Stomach (tissue), 9 donors: ENCODE measurements around the gene PRDM2. TPM values are rescaled to one million over a fixed set of nuclear protein-coding genes. Genes with fewer than 3 reads are reported as not detected.
A peak's percentile ranks its signal among the peaks of the same experiment; 100 is the strongest.

Source experiments
- DNase-seq, 2 donors: peaks; one replicate each; pipeline versions ENCODE4 v3.0.0 to v3.0.0-alpha.2; 2013 to 2019
- H3K27ac ChIP-seq, 5 donors: fragments of 200-600 bp in 4 of 5; sonication (generic) in 4 of 5; one replicate each; pipeline ENCODE4 v1.5.1; 2013 to 2019; ENCODE audit warnings: mild to moderate bottlenecking in 1 of 5, moderate library complexity in 1 of 5
- H3K27me3 ChIP-seq, 3 donors: fragments of 200-600 bp; sonication (generic); one replicate each; pipeline ENCODE4 v1.5.1; 2017 to 2019; ENCODE audit warnings: mixed run types in 1 of 3
- H3K36me3 ChIP-seq, 4 donors: fragments of 200-600 bp; sonication (generic); 1 replicate in 3 of 4; 2 replicates in 1 of 4; pipeline ENCODE4 v1.5.1; 2016 to 2019
- H3K4me1 ChIP-seq, 4 donors: fragments of 200-600 bp; sonication (generic); one replicate each; pipeline ENCODE4 v1.5.1; 2016 to 2019
- H3K4me3 ChIP-seq, 4 donors: fragments of 200-600 bp; sonication (generic) in 3 of 4; one replicate each; pipeline ENCODE4 v1.5.1; 2016 to 2019; ENCODE audit warnings: mild to moderate bottlenecking in 1 of 4
- H3K9me3 ChIP-seq, 4 donors: fragments of 200-600 bp; sonication (generic); one replicate each; pipeline ENCODE4 v1.5.1; 2016 to 2019
- CTCF ChIP-seq, 7 experiments: fragments of 450-650 bp in 4 of 7; fragments of 200-600 bp in 3 of 7; sonication (generic) in 3 of 7; IDR thresholded peaks; one replicate each; pipeline ENCODE4 v1.5.1; 2016 to 2019; ENCODE audit warnings: antibody characterized with exemption in 7 of 7, control low read depth in 2 of 7, mild to moderate bottlenecking in 1 of 7
- EP300 ChIP-seq: sonication (generic); formaldehyde crosslinking; IDR thresholded peaks from one replicate; pipeline ENCODE4 v1.6.1; 2017; ENCODE audit warnings: antibody characterized with exemption
- POLR2A ChIP-seq, 4 donors: fragments of 450-650 bp; IDR thresholded peaks; one replicate each; pipeline ENCODE4 v1.6.1; 2016; ENCODE audit warnings: antibody characterized with exemption in 4 of 4, control low read depth in 2 of 4, mild to moderate bottlenecking in 1 of 4, moderate library complexity in 1 of 4
- POLR2AphosphoS5 ChIP-seq, 3 donors: sonication (generic); formaldehyde crosslinking; IDR thresholded peaks; one replicate each; pipeline ENCODE4 v1.6.1; 2016; ENCODE audit warnings: antibody characterized with exemption in 3 of 3
- WGBS, 5 donors: extraction: QIAGEN DNeasy Blood & Tissue Kit in 3 of 5; methylation state at CpG; one replicate each; pipeline versions ENCODE4 v1.1.5 to v1.1.7; 2013 to 2018; 5-methylcytosine and 5-hydroxymethylcytosine counted together
- intact Hi-C: fragments of 100-400 bp; cut with DNase I; formaldehyde crosslinking; loops from one replicate; pipeline ENCODE4 v1.15.1; 2023; ENCODE audit warnings: low total_unique reads
- polyA plus RNA-seq, 3 donors: library from polyadenylated mRNA; stranded (reverse); fragments of 200-250 nt; gene quantifications; one replicate each; pipeline ENCODE4 v1.2.3, GENCODE V29; 2013
- total RNA-seq, 5 donors: library from RNA; depleted of rRNA; stranded (reverse); fragments of >200 nt; gene quantifications; one replicate each; pipeline versions ENCODE4 v1.1.0 to v1.2.3, GENCODE V29; 2014 to 2016
- donor health status: healthy with polysubstance abuse.
- donor health status: Bipolar disorder and iron deficiency.
- donor health status: healthy.

The PRDM2 gene
- total and polyA plus RNA-seq, 8 donors: 10.1 to 77.7 (median 24.8) TPM

- Histone ChIP-seq H3K36me3 (peaks cover 44 to 92% (median 72%) of the 10 kb centered on the region in 4 donors), H3K4me1 (peaks cover 6 to 47% (median 25%) of the 10 kb centered on the region in 4 donors), H3K27ac (peak overlapping the region in 2 of 5 donors; percentile 43 to 53), H3K4me3 (peak overlapping the region in 2 of 4 donors; percentile 3 to 8), H3K27me3 (no peaks in the 10 kb centered on the region), H3K9me3 (no peaks in the 10 kb centered on the region)
- intact Hi-C loops: no loop called here
- TF ChIP-seq POLR2A (IDR thresholded peaks at IDR 0.05): no peak
- no peak for TF ChIP-seq CTCF (IDR thresholded peaks at IDR 0.05)
- TF ChIP-seq POLR2AphosphoS5 (IDR thresholded peaks at IDR 0.05): no peak
- TF ChIP-seq EP300: no peak
- peak in 1 of 2 donors; percentile 67 for DNase-seq
- 63 to 80% (median 70%) methylated on average over 20 of the region's 20 CpGs for WGBS, 5 donors
Measured at GRCh38 chr1:13781907-13782633, 82.1 kb downstream of the PRDM2 start.

- Histone ChIP-seq H3K9me3 (no peaks in the 10 kb centered on the region), H3K27me3 (no peaks in the 10 kb centered on the region), H3K4me1 (peaks cover 6 to 47% (median 25%) of the 10 kb centered on the region in 4 donors), H3K4me3 (peak overlapping the region in 2 of 4 donors; percentile 3 to 8), H3K27ac (peak overlapping the region in 2 of 5 donors; percentile 43 to 53), H3K36me3 (peaks cover 37 to 89% (median 68%) of the 10 kb centered on the region in 4 donors)
- 74 to 88% (median 81%) methylated on average over 12 of the region's 12 CpGs for WGBS, 5 donors
- TF ChIP-seq POLR2AphosphoS5 (IDR thresholded peaks at IDR 0.05) (no peak), POLR2A (IDR thresholded peaks at IDR 0.05) (no peak), CTCF (IDR thresholded peaks at IDR 0.05) (no peak), EP300 (no peak)
- intact Hi-C loops: no loop called here
- no peak for DNase-seq
Measured at GRCh38 chr1:13782634-13783360, 82.8 kb downstream of the PRDM2 start.

- WGBS, 5 donors: 76 to 93% (median 83%) methylated on average over 5 of the region's 5 CpGs
- Histone ChIP-seq H3K9me3 (no peaks in the 10 kb centered on the region), H3K4me3 (no peak overlapping the region), H3K27me3 (no peaks in the 10 kb centered on the region), H3K36me3 (peaks cover 32 to 87% (median 67%) of the 10 kb centered on the region in 4 donors), H3K27ac (no peak overlapping the region), H3K4me1 (peaks cover 6 to 47% (median 25%) of the 10 kb centered on the region in 4 donors)
- TF ChIP-seq POLR2A (IDR thresholded peaks at IDR 0.05) (no peak), CTCF (IDR thresholded peaks at IDR 0.05) (no peak), EP300 (no peak), POLR2AphosphoS5 (IDR thresholded peaks at IDR 0.05) (no peak)
- DNase-seq: no peak
- intact Hi-C loops: no loop called here
Measured at GRCh38 chr1:13783551-13783950, 83.6 kb downstream of the PRDM2 start.

- Histone ChIP-seq H3K27me3 (no peaks in the 10 kb centered on the region), H3K27ac (no peak overlapping the region), H3K36me3 (peaks cover 20 to 87% (median 66%) of the 10 kb centered on the region in 4 donors), H3K4me3 (no peak overlapping the region), H3K4me1 (peaks cover 6 to 47% (median 25%) of the 10 kb centered on the region in 4 donors), H3K9me3 (no peaks in the 10 kb centered on the region)
- no peak for DNase-seq
- 59 to 76% (median 67%) methylated on average over 5 of the region's 5 CpGs for WGBS, 5 donors
- TF ChIP-seq POLR2A (IDR thresholded peaks at IDR 0.05): no peak
- intact Hi-C loops: no loop called here
Measured at GRCh38 chr1:13784971-13785370, 85.0 kb downstream of the PRDM2 start.
